HFFc6 (cell line): ENCODE data around the gene SERPINH1. TPM values are rescaled to one million over a fixed set of nuclear protein-coding genes. Genes with fewer than 3 reads are reported as not detected.

Source experiments
- DNase-seq: peaks from one replicate; pipeline ENCODE4 v3.0.0-alpha.2; 2018
- H3K27ac Mint-ChIP-seq: 2 replicates; pipeline ENCODE4 v1.8.0; 2020; ENCODE audit warnings: mild to moderate bottlenecking, mixed read lengths
- H3K27me3 Mint-ChIP-seq: 2 replicates; pipeline ENCODE4 v1.8.0; 2021; ENCODE audit warnings: mild to moderate bottlenecking, moderate library complexity, mixed read lengths; ENCODE audit not compliant: insufficient read depth
- H3K36me3 Mint-ChIP-seq: 2 replicates; pipeline ENCODE4 v1.8.0; 2021; ENCODE audit warnings: low read depth, mixed read lengths
- H3K4me1 Mint-ChIP-seq: 2 replicates; pipeline ENCODE4 v1.8.0; 2020; ENCODE audit warnings: low read depth, mixed read lengths
- H3K4me3 Mint-ChIP-seq: 2 replicates; pipeline ENCODE4 v1.8.0; 2020; ENCODE audit warnings: mild to moderate bottlenecking, moderate library complexity, mixed read lengths
- H3K9me3 Mint-ChIP-seq: 2 replicates; pipeline ENCODE4 v1.8.0; 2020; ENCODE audit warnings: mild to moderate bottlenecking, mixed read lengths
- CTCF ChIP-seq: fragments of 200-600 bp; sonication (generic); IDR thresholded peaks from 2 replicates; pipeline ENCODE4 v1.5.0; 2021; ENCODE audit warnings: antibody characterized with exemption, mild to moderate bottlenecking
- total RNA-seq, 6 experiments: library from RNA; stranded (reverse); fragmentation: NEBNext Ultra II Directional; extraction: Animal tissue kit (Norgen Biotek cat#: 25700); gene quantifications; 2 replicates in 1 of 6; 3 replicates in 5 of 6; pipeline ENCODE4 v1.2.3, GENCODE V29; 2021

SERPINH1 gene
- total RNA-seq, 6 experiments from 2014 or later: 527 to 680 (median 557) TPM

DNA sequence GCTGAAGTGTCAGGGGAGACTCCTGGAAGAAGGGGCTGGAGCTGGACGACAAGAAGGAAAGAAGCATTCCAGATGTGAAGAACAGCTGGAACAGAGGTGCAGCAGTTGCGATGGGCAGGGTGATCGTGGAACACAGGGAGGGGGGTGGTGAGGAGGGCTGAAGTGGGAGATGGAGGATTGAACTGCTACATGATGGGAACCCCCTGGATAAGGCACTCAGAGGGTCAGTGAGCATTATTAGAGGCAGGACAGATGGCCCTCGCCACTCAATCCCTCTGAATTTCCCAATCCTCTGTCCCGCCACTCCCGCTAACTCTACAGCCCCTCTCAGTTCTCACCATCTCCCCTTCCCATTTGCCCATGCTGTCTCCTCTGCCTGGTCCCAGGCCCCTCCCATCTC is 14.0 kb downstream of the SERPINH1 start:
- Mint-ChIP-seq H3K27me3 (peaks cover 20% of the 10 kb centered on the region), H3K9me3 (no peaks in the 10 kb centered on the region), H3K36me3 (peaks cover 24% of the 10 kb centered on the region), H3K27ac (peak overlapping the region; percentile 35), H3K4me1 (peaks cover 40% of the 10 kb centered on the region), H3K4me3 (no peak overlapping the region)
- no peak for TF ChIP-seq CTCF
- no peak for DNase-seq

- H3K27ac Mint-ChIP-seq: peak overlapping the region; percentile 35
- peaks cover 40% of the 10 kb centered on the region for H3K4me1 Mint-ChIP-seq
- peaks cover 22% of the 10 kb centered on the region for H3K36me3 Mint-ChIP-seq
- H3K9me3 Mint-ChIP-seq: no peaks in the 10 kb centered on the region
- DNase-seq: peak; percentile 53
- H3K4me3 Mint-ChIP-seq: no peak overlapping the region
- H3K27me3 Mint-ChIP-seq: peaks cover 20% of the 10 kb centered on the region
- no peak for TF ChIP-seq CTCF
These were observed 14.5 kb downstream of the SERPINH1 start for GRCh38 chr11:75576499-75576918.

DNA sequence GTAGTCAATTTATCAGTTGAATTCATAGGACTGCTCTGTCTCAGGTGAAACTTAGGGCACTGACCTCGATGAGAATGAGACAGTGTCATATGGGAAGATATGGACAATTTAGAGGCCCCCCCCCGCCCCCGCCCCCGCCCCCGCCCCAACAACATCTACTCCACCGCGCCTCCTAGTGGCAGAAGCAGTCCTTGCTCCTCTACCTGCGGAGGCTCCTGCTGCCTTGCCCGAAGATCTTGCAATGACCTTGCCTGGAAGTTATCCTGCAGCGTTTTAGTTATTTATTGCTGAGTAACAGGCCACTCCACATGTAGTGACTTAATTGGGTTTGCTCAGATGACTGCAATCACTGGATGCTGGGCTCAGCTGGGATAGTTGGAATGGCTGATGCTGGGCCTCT is 15.2 kb downstream of the SERPINH1 start:
- peak; percentile 58 for DNase-seq
- Mint-ChIP-seq H3K9me3 (no peaks in the 10 kb centered on the region), H3K4me1 (peaks cover 46% of the 10 kb centered on the region), H3K36me3 (peaks cover 17% of the 10 kb centered on the region), H3K27ac (peak overlapping the region; percentile 35), H3K27me3 (peaks cover 21% of the 10 kb centered on the region), H3K4me3 (no peak overlapping the region)
- peak; percentile 82 for TF ChIP-seq CTCF

DNA sequence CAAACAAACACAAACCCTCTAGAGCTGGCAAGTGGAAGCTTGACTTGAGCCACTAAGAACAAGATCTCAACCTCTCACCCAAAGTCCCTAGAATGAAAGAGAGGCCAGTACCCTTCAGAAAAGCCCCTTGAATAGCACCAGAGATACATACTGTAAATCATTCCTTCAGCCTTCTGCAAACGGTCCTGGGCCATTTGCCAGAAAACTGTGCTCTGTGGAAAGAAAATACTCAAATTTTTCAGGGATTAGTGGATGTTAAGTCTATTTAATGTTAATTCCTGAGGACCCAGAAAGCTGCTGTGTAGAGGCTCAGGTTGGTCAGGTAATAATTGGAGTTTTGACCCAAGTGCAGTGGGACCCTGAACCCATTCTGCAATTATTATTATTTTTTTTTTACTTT is 16.9 kb downstream of the SERPINH1 start:
- Mint-ChIP-seq H3K27ac (0 out of 2 replicates have a peak overlapping the region, but pooled peaks have one; percentile 8), H3K4me1 (peaks cover 52% of the 10 kb centered on the region), H3K36me3 (peaks cover 1% of the 10 kb centered on the region; the same call in 1 of the 2 replicates), H3K27me3 (peaks cover 27% of the 10 kb centered on the region), H3K9me3 (no peaks in the 10 kb centered on the region), H3K4me3 (no peak overlapping the region)
- peak; percentile 39 for DNase-seq
- TF ChIP-seq CTCF: no peak

DNA sequence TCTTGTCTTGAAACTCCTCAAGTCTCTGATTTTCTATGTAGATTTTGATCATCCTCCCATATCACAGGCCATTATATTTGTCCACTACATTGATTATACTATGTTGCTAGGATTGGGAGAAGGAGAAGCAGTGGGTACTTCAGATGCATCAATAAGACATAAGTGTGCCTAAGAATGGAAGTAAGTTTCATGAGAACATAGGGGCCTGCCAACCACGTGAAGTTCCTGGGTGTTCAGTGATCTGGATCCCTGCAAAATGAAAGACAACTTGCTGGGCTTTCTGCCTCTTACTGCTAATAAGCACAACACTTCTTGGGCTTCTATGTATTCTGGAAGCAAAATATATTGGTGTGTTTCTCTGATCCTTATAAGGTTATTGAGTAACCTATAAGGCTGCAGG is 17.8 kb downstream of the SERPINH1 start:
- peaks cover 56% of the 10 kb centered on the region for H3K4me1 Mint-ChIP-seq
- H3K4me3 Mint-ChIP-seq: no peak overlapping the region
- H3K27me3 Mint-ChIP-seq: peaks cover 24% of the 10 kb centered on the region
- no peaks in the 10 kb centered on the region for H3K36me3 Mint-ChIP-seq
- H3K9me3 Mint-ChIP-seq: no peaks in the 10 kb centered on the region
- DNase-seq: no peak
- H3K27ac Mint-ChIP-seq: no peak overlapping the region
- TF ChIP-seq CTCF: no peak

DNA sequence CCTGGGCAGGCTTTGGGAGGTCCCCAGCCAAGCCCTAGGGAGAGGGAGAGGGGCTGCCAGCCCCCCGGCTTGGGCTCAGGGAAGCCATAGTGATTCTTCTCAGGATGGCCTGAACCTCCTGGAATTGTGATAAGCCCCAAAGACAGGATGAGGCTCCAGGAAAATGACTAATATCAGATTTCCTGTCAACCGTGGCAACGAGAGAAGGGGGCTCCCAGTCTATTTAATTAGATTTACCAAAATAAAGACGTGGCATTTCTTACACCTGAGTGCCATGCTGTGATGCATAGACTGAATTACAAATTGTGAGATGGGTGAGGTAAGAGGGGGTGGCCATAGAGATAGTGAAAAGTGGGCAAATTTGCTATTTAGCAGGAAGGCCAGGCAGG is 20.4 kb downstream of the SERPINH1 start:
- Mint-ChIP-seq H3K27me3 (peaks cover 12% of the 10 kb centered on the region), H3K4me3 (peak overlapping the region; percentile 91), H3K27ac (peak overlapping the region; percentile 93), H3K36me3 (no peaks in the 10 kb centered on the region), H3K9me3 (no peaks in the 10 kb centered on the region), H3K4me1 (peaks cover 38% of the 10 kb centered on the region)
- no peak for TF ChIP-seq CTCF
- no peak for DNase-seq
